ENCODE results near the gene MACROD2.

The MACROD2 gene

DNA sequence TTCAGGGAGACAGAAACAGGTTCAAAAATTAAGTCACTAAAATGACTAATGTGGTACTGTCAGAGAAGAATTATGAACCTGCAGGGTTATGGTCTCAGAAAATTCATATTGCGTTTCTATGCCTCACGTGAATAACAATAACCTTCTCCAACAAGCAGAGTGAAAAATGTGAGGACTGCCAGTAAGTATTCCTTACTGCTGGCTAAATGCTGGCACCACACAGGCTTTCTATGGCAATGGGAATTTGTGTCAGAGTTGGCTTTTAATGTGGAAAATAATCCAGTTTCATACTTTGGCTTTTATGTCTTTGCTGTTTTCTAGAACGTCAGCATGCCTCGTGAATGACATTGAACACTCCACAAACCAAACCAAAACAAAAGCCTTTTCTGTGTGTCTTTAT, 1922.0 kb downstream of the MACROD2 start:
- DNase-seq, result no peak

DNA sequence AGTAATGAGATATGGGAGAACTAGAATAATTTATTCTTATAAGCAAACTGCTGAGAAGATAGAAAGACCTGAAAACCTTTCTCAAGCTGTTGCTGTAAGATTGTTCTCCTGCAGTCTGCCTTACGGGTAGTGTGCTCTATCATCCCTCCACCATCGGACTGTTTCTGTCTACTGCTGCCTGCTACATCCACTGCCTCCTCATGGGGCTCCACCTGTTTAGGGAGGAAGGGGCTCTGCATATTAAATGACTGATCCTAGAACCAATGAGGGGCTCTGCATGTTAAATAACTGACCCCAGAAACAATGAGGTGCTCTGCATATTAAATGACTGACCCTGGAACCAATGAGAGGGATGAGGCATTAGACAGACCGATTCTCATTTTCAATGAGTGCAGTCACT, 1923.3 kb downstream of the MACROD2 start:
- no peak for DNase-seq

- no peak for DNase-seq
These were observed 1923.8 kb downstream of the MACROD2 start for GRCh38 chr20:15919118-15919517.

- no peak for DNase-seq
These were observed 1926.6 kb downstream of the MACROD2 start for GRCh38 chr20:15921930-15922329.

- no peak for DNase-seq
These were observed 1927.2 kb downstream of the MACROD2 start for GRCh38 chr20:15922556-15922955.

DNA sequence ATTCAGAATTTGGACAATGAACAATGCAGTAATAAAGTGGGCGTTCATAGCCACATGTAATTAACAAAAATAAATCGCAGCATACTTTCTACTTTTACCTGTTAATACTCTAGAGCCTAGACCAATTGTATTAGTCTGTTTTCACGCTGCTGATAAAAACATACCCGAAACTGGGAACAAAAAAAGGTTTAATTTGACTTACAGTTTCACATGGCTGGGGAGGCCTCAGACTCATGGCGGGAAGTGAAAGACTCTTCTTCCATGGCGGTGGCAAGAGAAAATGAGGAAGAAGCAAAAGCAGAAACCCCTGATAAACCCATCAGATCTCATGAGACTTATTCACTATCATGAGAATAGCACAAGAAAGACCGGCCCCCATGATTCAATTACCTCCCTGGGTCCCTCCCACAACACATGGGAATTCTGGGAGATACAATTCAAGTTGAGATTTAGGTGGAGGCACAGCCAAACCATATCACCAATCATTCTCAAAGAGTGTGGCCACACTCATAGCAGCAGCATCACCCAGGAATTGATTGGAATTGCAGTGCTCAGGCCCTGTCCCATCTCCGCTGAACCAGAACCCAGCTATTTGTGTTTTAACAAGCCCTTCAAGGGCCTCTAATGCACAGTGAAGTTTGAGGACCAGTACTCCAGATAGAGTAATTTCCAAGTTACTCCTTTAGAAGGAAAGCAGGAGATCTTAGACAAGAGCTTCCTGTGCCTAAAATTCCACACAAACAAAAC, 1927.9 kb downstream of the MACROD2 start:
- DNase-seq, result peak; percentile 20

GRCh38 chr20:15924556-15924955, 1929.2 kb downstream of the MACROD2 start:
- DNase-seq, result no peak

GRCh38 chr20:15925376-15925775, 1930.1 kb downstream of the MACROD2 start:
- DNase-seq, result no peak

DNA sequence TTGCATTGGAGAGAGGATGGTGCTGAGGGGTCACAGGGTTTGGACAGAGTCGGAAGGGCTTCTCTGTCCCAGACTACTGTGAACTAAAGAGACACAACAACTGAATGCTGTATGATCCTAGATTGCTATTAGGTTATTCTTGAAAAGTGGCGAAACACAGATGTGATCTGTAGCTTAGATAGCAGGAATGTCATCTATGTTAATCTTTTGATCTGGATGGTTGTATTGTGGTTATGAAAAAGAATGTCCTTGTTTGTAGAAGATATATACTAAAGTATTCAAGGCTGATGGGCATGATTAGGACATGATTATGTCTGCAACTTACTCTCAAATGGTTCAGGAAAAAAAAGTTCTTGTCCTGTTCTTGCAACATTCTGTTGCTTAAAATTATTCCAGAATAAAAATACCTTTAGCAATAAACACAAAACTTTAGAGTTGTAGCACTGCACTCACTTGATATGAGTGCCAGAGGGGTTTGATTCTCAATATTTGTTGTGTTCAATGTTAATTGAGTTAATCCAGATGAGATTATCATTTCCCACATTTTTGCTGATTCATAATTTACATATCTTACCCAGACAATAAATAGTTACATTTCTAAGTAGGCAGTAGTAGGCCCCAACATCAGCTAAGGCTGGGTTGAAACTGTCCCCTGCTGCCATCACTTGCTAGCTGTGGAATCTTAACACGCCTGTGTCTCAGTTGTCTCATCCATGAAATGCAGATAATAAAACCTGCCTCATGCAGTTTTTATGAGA, 1932.8 kb downstream of the MACROD2 start:
- no peak for DNase-seq

GRCh38 chr20:15928946-15929345, 1933.6 kb downstream of the MACROD2 start:
- DNase-seq, result no peak

- DNase-seq, result peak; percentile 1
These were observed 1935.3 kb downstream of the MACROD2 start for GRCh38 chr20:15930311-15931305.

DNA sequence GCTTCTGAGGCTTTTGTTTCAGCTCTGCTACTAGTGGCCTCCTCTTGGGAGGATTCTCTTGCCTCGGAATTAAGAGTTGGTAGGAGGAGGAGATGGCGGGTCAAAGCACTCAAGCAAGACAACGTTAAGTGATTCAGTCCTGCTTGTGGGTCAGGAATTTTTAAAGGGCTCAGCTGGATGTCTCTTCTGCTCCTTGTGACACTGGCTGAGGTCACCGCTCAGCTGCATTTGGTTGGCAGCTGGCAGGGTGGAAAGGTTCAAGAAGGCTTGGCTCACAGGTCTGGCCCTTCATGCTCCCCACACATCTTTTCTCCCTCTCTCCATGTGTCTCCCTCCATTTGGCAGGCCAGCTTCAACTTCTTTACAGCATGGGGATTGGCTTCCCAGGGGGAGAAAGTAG, 1936.6 kb downstream of the MACROD2 start:
- no peak for DNase-seq

- no peak for DNase-seq
These were observed 1941.9 kb downstream of the MACROD2 start for GRCh38 chr20:15937179-15937578.

- DNase-seq, result no peak
These were observed 1943.5 kb downstream of the MACROD2 start for GRCh38 chr20:15938847-15939246.

GRCh38 chr20:15940127-15940526, 1944.8 kb downstream of the MACROD2 start:
- no peak for DNase-seq

DNA sequence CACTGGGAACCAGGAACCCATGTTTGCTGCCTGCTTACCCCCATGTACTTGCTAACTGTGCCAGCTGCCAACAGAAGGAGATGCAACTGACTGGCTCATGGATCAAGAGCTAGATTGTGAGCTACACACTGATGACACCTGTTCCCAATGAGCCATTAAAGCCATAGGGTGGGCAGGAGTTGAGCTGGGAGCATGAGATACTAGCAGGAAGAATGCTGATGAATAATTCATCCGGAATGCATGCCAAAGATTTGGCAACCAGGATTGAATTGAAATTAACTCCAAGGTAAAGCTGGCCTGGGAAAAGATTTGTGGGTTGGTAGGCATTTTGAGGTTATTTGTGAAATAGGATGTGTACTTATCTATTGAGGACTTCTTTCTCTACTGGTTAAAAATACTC, 1946.8 kb downstream of the MACROD2 start:
- DNase-seq, result no peak

GRCh38 chr20:15945289-15945688, 1950.0 kb downstream of the MACROD2 start:
- peak; percentile 7 for DNase-seq

DNA sequence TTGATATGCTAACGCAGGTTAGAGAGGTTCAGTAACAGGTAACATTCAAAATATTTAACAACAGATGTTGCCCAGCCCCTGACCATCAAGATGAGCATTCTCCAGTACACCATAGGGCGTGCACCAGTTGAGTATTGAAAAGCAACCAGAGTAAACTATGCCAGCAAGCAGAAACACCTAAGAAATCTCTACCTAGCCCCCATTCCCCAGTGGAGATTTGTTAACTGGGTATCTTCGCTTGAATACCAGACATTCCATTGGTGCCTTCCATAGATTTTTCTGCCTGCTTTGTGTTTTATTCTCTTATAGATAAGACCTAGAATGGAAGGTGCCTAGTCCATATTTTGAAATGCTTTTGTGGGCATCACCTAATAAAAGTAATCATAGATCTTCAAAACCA, 1954.1 kb downstream of the MACROD2 start:
- DNase-seq, result no peak

- no peak for DNase-seq
These were observed 1956.3 kb downstream of the MACROD2 start for GRCh38 chr20:15951658-15952057.

GRCh38 chr20:15958142-15958541, 1962.8 kb downstream of the MACROD2 start:
- no peak for DNase-seq

GRCh38 chr20:15965165-15965564, 1969.8 kb downstream of the MACROD2 start:
- DNase-seq, result no peak

DNA sequence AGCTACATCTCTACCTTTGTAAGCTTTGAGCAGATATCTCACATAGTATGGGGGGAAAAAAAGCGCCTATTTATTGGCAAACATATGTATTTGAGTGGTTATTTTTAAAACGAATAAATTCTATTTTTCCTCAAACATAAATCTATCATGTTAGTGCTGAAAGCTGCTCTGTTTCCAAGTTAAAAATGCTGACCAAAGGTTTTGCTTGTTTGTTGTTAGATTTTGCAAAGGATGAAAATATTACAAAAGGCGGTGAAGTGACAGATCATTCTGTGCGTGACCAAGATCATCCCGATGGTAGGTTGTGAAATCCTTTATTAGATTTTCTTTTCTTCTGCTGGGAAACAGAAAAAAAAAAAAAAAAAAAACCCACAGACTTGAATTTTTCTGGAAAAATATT, 1972.0 kb downstream of the MACROD2 start:
- DNase-seq, result no peak

GRCh38 chr20:15976047-15976736, 1980.9 kb downstream of the MACROD2 start:
- no peak for DNase-seq
